ENCODE measurements around the gene TMEM132C.

DNA sequence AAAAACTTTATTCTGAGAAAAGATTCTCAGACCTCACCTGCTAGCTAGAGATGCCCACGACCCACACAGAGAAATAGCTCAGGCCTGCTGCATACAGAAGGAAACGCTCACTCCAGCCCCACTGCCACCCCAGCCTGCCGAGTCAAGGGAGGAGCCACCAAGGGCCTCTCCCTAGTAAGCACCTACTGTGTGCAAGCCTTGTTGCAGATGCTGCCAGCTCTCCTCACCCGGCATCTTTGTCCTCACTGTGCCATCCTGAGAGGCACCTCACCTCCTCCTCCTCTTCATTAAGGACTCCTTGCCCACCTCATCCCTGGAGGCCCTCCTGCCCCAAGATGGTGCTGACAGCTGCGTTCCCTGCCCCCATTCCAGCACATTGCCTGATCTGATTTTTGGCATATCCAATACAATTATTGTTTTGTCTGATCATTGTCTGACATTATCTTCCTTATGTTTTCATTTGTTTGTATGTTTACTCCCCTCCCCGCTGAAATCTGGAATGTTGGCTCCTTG lies 359.9 kb downstream of the TMEM132C start:
- TF ChIP-seq, protein P1, sequence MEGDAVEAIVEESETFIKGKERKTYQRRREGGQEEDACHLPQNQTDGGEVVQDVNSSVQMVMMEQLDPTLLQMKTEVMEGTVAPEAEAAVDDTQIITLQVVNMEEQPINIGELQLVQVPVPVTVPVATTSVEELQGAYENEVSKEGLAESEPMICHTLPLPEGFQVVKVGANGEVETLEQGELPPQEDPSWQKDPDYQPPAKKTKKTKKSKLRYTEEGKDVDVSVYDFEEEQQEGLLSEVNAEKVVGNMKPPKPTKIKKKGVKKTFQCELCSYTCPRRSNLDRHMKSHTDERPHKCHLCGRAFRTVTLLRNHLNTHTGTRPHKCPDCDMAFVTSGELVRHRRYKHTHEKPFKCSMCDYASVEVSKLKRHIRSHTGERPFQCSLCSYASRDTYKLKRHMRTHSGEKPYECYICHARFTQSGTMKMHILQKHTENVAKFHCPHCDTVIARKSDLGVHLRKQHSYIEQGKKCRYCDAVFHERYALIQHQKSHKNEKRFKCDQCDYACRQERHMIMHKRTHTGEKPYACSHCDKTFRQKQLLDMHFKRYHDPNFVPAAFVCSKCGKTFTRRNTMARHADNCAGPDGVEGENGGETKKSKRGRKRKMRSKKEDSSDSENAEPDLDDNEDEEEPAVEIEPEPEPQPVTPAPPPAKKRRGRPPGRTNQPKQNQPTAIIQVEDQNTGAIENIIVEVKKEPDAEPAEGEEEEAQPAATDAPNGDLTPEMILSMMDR (conservative IDR thresholded peaks at IDR 0.05; ENCODE audit: low read depth, low read length): no peak
- no peak for TF ChIP-seq EZH2phosphoT487 (IDR thresholded peaks at IDR 0.05; ENCODE audit: borderline replicate concordance, low read length)
